Naive thymus-derived CD8-positive, alpha-beta T cell (primary cell): ENCODE data around the gene CCDC136. TPM values are rescaled to one million over a fixed set of nuclear protein-coding genes. Genes with fewer than 3 reads are reported as not detected.
A peak's percentile ranks its signal among the peaks of the same experiment; 100 is the strongest.

ENCODE experiments used
- ATAC-seq, 2 donors: fragments of 150-1000 bp; cut with Tn5 transposase in 1 of 2; sonication (Bioruptor Pico), chemical (Tn5 transposase) in 1 of 2; 1 replicate in 1 of 2; 2 replicates in 1 of 2; pipeline ENCODE4 v1.10.0; 2021; ENCODE audit warnings: mild to moderate bottlenecking in 2 of 2, moderate library complexity in 2 of 2
- POLR2A ChIA-PET: fragments of 350-600 bp; sonication (Branson Sonifier 250); formaldehyde crosslinking; loops from one replicate; lab custom pipeline; 2021; ENCODE audit warnings: antibody characterized with exemption; lab: Charles Lee
- DNase-seq, 10 donors: peaks; one replicate each; pipeline versions ENCODE4 v3.0.0 to v3.0.0-alpha.2; 2020 to 2022
- H3K27ac Mint-ChIP-seq, 10 donors: one replicate each; pipeline ENCODE4 v1.8.0; 2020 to 2022; ENCODE audit warnings: mild to moderate bottlenecking in 10 of 10, mixed read lengths in 10 of 10, moderate library complexity in 4 of 10, inconsistent platforms in 1 of 10
- H3K27me3 Mint-ChIP-seq, 5 donors: one replicate each; pipeline ENCODE4 v1.8.0; 2021 to 2022; ENCODE audit warnings: mixed read lengths in 5 of 5
- H3K36me3 Mint-ChIP-seq, 3 donors: one replicate each; pipeline ENCODE4 v1.8.0; 2020 to 2022; ENCODE audit warnings: mixed read lengths in 3 of 3, mild to moderate bottlenecking in 2 of 3, inconsistent platforms in 1 of 3
- H3K4me1 Mint-ChIP-seq, 4 donors: one replicate each; pipeline ENCODE4 v1.8.0; 2021 to 2022; ENCODE audit warnings: mixed read lengths in 4 of 4
- H3K4me3 Mint-ChIP-seq, 10 donors: one replicate each; pipeline ENCODE4 v1.8.0; 2020 to 2022; ENCODE audit warnings: mild to moderate bottlenecking in 10 of 10, mixed read lengths in 10 of 10, moderate library complexity in 6 of 10, inconsistent platforms in 1 of 10
- H3K9me3 Mint-ChIP-seq, 9 donors: one replicate each; pipeline ENCODE4 v1.8.0; 2020 to 2022; ENCODE audit warnings: mixed read lengths in 9 of 9, mild to moderate bottlenecking in 3 of 9, inconsistent platforms in 1 of 9, moderate library complexity in 1 of 9
- polyA plus RNA-seq, 3 donors: library from polyadenylated mRNA; unstranded; fragments of 300-500 nt; fragmentation: Illumina TruSeq; gene quantifications; one replicate each; pipeline ENCODE4 v1.2.3, GENCODE V29; 2021
- total RNA-seq, 8 experiments: library from RNA in 2 of 8; stranded (reverse) in 2 of 8; gene quantifications; one replicate each; pipeline ENCODE4 v1.2.3 and lab custom pipeline; 2021 to 2026

The CCDC136 gene
- total and polyA plus RNA-seq, 5 experiments from 2014 or later = 0.43 to 16.5 (median 3.4) TPM

DNA sequence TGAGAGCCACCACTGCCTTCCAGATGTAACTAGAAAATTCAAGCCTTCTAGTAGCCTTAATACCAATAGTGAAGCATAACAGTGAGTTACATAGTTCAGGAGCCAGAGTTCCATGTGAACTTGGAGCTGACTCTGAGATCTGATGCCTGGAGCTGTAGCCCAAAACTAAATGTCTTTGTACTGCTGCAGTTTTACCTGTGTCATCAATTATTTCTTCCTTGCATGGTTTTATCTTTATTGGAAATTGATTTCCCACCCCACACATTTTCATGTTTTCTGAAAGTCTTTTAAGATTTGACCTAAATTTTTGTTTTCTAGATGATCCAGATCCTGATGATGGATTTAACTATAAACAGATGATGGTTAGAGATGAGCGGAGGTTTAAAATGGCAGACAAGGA lies 33.2 kb upstream of the CCDC136 start:
- ATAC-seq = no peak
- Mint-ChIP-seq H3K36me3 (peaks cover 0 to 82% (median 15%) of the 10 kb centered on the region in 3 donors), H3K9me3 (no peaks in the 10 kb centered on the region), H3K4me3 (no peak overlapping the region), H3K27ac (peak overlapping the region in 2 of 10 donors; percentile 31 to 55), H3K4me1 (peaks cover 0 to 3% (median 0%) of the 10 kb centered on the region in 4 donors), H3K27me3 (no peaks in the 10 kb centered on the region)
- POLR2A ChIA-PET = no interaction called here
- no peak for DNase-seq

DNA sequence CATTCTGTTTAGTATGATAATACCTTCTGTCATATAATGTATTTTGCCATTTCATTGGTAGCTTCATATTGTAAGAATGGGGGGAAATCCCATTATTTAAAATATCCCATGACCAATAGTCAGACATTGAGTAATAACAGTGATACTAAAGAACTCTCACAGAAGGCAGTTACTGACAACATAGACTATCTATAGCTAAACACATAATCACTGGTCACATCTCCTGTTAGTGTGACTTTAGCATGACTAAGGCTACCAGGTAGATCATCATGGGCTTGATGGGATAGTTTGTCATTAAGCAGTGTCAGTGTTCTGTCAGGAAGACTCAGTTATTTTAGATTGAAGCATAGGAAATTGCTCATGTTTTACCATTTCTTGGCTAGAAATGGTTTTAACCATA lies 32.5 kb upstream of the CCDC136 start:
- no peak overlapping the region for H3K4me3 Mint-ChIP-seq
- POLR2A ChIA-PET = interaction anchor here (0.6 kb wide), 1 partner anchor 8 kb away, joined by 3 read pairs; no protein-coding TSS in a partner anchor
- H3K36me3 Mint-ChIP-seq = peaks cover 0 to 82% (median 10%) of the 10 kb centered on the region in 3 donors

DNA sequence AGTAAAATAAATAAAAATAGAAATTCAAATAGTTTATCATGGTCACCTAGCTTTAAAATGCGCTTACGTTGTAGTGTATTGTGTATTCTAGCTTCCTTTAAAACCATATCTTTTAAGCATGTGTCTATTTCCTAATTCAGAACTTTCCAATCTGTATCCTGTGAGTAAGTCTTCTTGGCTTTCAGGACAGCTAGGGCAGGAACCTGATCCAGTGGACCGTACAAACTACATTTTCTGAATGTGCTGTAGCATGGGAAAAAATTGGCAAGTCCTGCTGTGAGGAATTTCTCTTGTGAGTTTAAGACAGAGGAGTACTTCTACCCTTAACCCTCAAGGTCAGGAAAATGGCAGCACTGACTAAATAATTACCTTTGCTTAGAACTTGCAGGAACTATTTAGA lies 28.2 kb upstream of the CCDC136 start:
- H3K27me3 Mint-ChIP-seq = no peaks in the 10 kb centered on the region
- ATAC-seq = no peak
- H3K9me3 Mint-ChIP-seq = no peaks in the 10 kb centered on the region
- no peaks in the 10 kb centered on the region for H3K4me1 Mint-ChIP-seq
- DNase-seq = no peak
- POLR2A ChIA-PET = no interaction called here
- H3K36me3 Mint-ChIP-seq = peaks cover 0 to 90% (median 13%) of the 10 kb centered on the region in 3 donors
- H3K27ac Mint-ChIP-seq = no peak overlapping the region
- H3K4me3 Mint-ChIP-seq = no peak overlapping the region

More for the DNA sequence above, 32.5 kb upstream of the CCDC136 start:
- Mint-ChIP-seq H3K27ac (no peak overlapping the region), H3K27me3 (no peaks in the 10 kb centered on the region), H3K4me1 (peaks cover 0 to 3% (median 0%) of the 10 kb centered on the region in 4 donors), H3K9me3 (no peaks in the 10 kb centered on the region)
- DNase-seq (no peak), ATAC-seq (no peak)

DNA sequence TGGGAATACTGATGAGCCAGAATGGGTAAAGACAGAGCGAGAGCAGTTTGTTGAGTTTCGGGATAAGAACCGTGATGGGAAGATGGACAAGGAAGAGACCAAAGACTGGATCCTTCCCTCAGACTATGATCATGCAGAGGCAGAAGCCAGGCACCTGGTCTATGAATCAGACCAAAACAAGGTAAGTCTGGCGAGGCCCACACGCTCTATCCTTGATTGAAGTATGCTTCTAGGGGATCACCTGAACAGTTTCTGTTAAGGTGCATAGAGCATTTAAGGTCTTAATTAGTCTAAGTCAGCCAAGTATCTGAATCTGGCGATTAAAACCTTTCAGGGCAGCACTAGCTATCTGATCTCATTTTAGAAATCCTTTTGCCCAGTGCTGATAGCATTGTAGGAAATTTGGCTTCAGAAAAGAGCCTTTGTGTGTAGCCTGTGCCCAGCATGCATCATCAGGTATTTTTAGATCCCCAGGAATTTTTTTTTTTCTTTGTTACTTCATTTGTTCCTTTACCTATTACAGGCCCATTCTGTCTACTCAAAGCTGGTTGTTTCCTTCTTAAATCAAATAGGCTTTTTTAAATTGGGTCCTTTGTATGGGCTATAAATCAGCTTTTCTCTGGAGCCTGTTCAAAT lies 24.2 kb upstream of the CCDC136 start:
- Mint-ChIP-seq H3K27ac (peak overlapping the region in 1 of 10 donors; percentile 20), H3K36me3 (peaks cover 4 to 90% (median 24%) of the 10 kb centered on the region in 3 donors), H3K27me3 (no peaks in the 10 kb centered on the region), H3K4me1 (no peaks in the 10 kb centered on the region), H3K9me3 (no peaks in the 10 kb centered on the region), H3K4me3 (no peak overlapping the region)
- POLR2A ChIA-PET = interaction anchor here (0.8 kb wide), 1 partner anchor 22 kb away, joined by 4 read pairs; no protein-coding TSS in a partner anchor
- no peak for ATAC-seq
- no peak for DNase-seq

DNA sequence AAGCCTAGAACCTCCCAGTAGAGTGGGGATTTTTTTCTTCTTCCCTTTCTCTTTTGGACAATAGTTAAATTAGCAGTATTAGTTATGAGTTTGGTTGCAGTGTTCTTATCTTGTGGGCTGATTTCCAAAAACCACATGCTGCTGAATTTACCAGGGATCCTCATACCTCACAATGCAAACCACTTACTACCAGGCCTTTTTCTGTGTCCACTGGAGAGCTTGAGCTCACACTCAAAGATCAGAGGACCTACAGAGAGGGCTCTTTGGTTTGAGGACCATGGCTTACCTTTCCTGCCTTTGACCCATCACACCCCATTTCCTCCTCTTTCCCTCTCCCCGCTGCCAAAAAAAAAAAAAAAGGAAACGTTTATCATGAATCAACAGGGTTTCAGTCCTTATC lies 21.5 kb upstream of the CCDC136 start:
- Mint-ChIP-seq H3K9me3 (no peaks in the 10 kb centered on the region), H3K27me3 (no peaks in the 10 kb centered on the region), H3K4me3 (no peak overlapping the region), H3K27ac (no peak overlapping the region), H3K36me3 (peaks cover 4 to 80% (median 32%) of the 10 kb centered on the region in 3 donors), H3K4me1 (no peaks in the 10 kb centered on the region)
- no peak for DNase-seq
- POLR2A ChIA-PET = interaction anchor here (0.7 kb wide), 1 partner anchor 572 kb away, joined by 4 read pairs; no protein-coding TSS in a partner anchor
- no peak for ATAC-seq

DNA sequence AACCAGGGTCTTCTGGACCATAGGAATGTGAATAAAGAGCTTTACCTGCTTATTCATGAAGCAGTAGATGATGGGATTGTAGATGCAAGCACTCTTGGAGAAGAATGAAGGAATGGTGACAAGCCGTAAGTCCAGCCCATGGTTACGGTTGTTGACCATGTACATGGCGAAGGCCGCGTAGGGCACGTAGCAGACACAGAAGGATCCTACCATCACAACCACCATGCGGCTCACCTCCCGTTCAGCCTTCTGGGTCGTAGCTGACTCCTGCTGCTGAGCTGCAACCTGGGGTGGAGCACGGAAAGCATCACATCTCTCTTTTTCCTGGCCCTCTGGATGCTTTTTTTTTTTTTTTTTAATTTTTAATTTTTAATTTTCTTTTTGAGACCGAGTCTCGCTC lies 18.2 kb upstream of the CCDC136 start:
- no peak overlapping the region for H3K27ac Mint-ChIP-seq
- H3K36me3 Mint-ChIP-seq = peaks cover 16 to 49% (median 30%) of the 10 kb centered on the region in 3 donors
- H3K9me3 Mint-ChIP-seq = peaks cover 3 to 16% (median 10%) of the 10 kb centered on the region in 9 donors
- ATAC-seq (no peak), DNase-seq (no peak)
- H3K4me3 Mint-ChIP-seq = no peak overlapping the region
- no peaks in the 10 kb centered on the region for H3K4me1 Mint-ChIP-seq
- peaks cover 0 to 5% (median 0%) of the 10 kb centered on the region in 5 donors for H3K27me3 Mint-ChIP-seq
- POLR2A ChIA-PET = interaction anchor here (0.6 to 0.7 kb wide), 2 partner anchors 22 to 661 kb away, joined by 3 to 4 read pairs; no protein-coding TSS in a partner anchor

DNA sequence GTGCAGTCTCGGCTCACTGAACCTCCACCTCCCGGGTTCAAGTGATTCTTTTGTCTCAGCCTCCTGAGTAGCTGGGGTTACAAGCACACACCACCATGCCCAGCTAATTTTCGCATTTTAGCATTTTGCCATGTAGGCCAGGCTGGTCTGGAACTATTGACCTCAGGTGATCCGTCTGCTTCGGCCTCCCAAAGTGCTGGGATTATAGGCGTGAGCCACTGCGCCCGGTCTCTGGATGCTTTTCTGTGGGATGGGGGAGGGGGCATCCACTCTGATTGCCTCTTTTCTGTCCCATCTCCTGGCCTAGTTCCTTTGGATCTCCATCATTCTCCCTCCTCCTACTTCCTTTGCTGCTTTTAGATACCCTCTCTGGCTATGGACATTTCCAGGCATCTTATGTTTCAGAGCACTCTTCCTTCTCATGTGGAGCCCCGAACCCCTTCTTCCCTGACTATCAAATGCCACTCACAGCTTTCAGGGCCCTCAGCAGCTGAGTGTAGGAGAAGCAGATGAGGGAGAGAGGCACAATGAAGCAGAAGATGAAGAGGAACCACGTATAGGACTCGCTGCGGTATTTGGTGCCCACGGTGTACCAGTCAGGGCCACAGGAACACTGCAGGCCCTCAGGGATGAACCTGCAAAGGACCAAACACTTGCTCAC lies 17.6 kb upstream of the CCDC136 start:
- H3K9me3 Mint-ChIP-seq = peaks cover 3 to 16% (median 10%) of the 10 kb centered on the region in 9 donors
- H3K4me1 Mint-ChIP-seq = no peaks in the 10 kb centered on the region
- peaks cover 16 to 45% (median 27%) of the 10 kb centered on the region in 3 donors for H3K36me3 Mint-ChIP-seq
- ATAC-seq (no peak), DNase-seq (no peak)
- H3K27ac Mint-ChIP-seq = peak overlapping the region in 2 of 10 donors; percentile 3 to 40
- POLR2A ChIA-PET = interaction anchor here (0.7 kb wide), 1 partner anchor 23 kb away, joined by 4 read pairs; no protein-coding TSS in a partner anchor
- no peak overlapping the region for H3K4me3 Mint-ChIP-seq
- peaks cover 0 to 5% (median 0%) of the 10 kb centered on the region in 5 donors for H3K27me3 Mint-ChIP-seq

DNA sequence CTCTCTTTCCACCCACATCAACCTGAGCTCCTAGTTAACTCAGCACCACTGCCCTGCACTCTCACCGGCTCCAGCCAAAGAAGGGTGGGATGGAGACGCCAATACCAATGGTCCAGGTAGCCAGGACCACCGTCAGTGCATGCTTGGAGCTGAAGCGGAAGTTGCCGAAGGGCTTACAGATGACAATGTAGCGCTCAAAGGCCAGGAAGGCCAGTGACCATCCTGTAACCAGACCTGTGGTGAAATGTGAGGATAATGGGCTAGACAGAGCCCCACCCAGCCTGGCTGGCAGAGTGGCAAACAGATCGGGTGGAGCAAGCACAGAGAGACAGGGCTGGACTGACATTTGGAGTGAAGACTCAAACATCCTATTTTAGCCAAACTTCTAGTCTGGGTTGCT lies 16.8 kb upstream of the CCDC136 start:
- peak overlapping the region in 1 of 10 donors; percentile 40 for H3K27ac Mint-ChIP-seq
- no peak overlapping the region for H3K4me3 Mint-ChIP-seq
- H3K9me3 Mint-ChIP-seq = peaks cover 3 to 16% (median 10%) of the 10 kb centered on the region in 9 donors
- no peak for DNase-seq
- peaks cover 0 to 5% (median 0%) of the 10 kb centered on the region in 5 donors for H3K27me3 Mint-ChIP-seq
- ATAC-seq = no peak
- POLR2A ChIA-PET = no interaction called here
- H3K4me1 Mint-ChIP-seq = no peaks in the 10 kb centered on the region
- H3K36me3 Mint-ChIP-seq = peaks cover 13 to 37% (median 24%) of the 10 kb centered on the region in 3 donors

DNA sequence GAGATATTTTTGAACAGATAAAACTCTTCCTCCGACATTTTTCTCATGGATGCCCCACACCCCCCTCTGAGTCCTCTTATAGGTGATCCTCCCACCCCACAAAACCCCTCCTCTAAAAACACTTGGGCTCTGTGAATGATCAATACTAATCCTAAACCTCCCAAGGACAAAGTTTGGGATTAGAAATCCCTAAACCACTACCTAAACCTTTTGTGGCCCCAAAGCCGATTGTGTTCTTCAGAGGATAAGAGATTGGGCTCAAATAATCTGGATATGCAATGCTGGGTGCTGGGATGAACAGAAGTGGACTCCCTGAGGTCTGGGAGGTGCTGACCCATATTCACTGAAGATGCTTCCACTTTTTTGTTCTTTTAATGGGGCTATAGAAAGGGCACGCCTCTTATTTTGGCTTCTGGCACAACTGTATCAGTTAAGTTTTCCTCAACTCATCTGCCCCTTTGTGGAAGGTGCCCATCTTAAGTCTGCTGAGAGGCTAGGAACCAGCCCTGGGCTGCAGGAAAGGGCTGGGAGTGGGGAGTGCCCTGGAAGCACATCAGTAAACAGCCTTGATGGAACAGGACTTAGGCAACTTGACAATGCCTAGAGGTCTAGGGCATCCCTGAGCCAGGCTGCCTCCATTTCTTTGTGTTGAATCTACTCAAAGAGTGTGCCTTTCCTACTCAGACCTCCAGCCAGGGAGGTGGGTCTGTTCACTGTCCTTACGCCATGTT lies 15.9 kb upstream of the CCDC136 start, which contains the start of gene OPN1SW:
TSS of gene OPN1SW (minus strand) at position 51 of the 731 bp plus-strand sequence. CDS start at position 38, 13 bp downstream.
- ATAC-seq (no peak), DNase-seq (no peak)
- Mint-ChIP-seq H3K9me3 (peaks cover 3 to 16% (median 10%) of the 10 kb centered on the region in 9 donors), H3K4me3 (no peak within 1 kb of the TSS), H3K27ac (peak within 1 kb of the TSS in 1 of 10 donors; percentile 40), H3K27me3 (peaks cover 0 to 5% (median 0%) of the 10 kb centered on the region in 5 donors), H3K36me3 (peaks cover 13 to 28% (median 18%) of the 10 kb centered on the region in 3 donors), H3K4me1 (no peaks in the 10 kb centered on the region)
- POLR2A ChIA-PET = no interaction called here

DNA sequence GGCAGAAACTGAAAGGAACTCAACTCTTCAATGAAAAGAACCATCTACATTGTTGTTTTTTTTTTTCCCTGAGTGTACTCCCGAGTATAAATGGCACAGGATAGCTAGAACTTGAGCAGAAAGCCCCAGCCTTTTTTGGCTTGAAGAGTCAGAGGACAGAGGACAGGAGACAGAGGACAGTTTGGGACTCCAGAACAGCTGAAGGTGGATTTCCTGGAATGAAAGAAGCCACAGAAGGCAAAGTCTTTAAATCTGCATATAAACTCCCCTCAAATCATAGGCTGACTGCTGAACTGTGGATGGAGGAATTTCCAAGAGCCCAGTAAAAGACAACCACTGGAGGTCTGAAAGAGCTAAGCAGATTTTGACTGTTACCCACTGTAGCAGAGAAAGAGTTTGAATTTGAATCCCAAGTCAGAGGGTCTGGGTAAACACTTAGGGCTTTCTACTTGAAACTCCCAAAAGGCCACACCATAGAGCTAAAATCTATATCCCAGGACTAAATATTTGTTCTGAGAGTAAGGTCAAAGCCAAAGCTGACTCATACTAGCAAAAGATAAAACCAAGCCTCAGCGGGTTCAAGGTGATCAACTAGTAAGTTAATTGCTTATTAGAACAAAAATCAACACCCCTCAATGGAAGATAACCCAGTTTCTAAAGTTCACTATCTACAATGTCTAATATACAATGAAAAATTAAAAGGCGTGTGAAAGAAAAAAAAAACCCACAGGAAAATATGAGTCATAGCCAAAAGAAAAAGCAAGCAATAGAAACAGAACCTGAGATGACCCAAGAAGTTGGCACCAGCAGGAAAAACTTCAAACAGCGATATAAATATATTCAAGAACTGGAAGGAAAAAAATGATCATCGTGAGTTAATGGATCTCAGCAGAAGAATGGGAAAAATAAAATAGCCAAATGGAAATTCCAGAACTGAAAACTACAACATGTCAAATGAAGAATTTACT lies 14.3 kb upstream of the CCDC136 start:
- Mint-ChIP-seq H3K4me1 (no peaks in the 10 kb centered on the region), H3K9me3 (peaks cover 3 to 16% (median 10%) of the 10 kb centered on the region in 9 donors), H3K36me3 (peaks cover 12 to 13% (median 13%) of the 10 kb centered on the region in 3 donors), H3K4me3 (no peak overlapping the region), H3K27me3 (peaks cover 0 to 5% (median 0%) of the 10 kb centered on the region in 5 donors), H3K27ac (no peak overlapping the region)
- DNase-seq = no peak
- POLR2A ChIA-PET = no interaction called here
- ATAC-seq = no peak

DNA sequence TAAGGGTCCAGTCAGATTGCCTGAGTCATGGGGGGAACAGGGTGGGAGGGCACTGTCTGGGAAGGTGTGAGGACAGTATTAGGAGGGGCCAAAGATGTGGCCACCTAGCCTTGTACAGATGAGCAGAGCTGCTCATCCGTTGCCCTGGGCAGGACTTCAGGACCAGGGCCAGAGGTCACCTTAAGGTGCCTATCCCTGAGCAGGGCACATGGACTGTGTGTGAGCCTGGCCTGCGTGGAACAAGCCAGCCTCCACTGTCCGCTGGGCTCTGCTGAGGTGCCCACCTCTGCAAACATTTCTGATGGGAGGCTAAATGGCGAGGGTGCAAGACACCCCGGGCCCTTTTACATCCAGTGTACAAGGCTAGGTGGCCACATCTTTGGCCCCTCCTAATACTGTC lies 12.8 kb upstream of the CCDC136 start:
- no peaks in the 10 kb centered on the region for H3K4me1 Mint-ChIP-seq
- ATAC-seq (no peak), DNase-seq (no peak)
- H3K9me3 Mint-ChIP-seq = peaks cover 3 to 16% (median 10%) of the 10 kb centered on the region in 9 donors
- no peak overlapping the region for H3K27ac Mint-ChIP-seq
- no peak overlapping the region for H3K4me3 Mint-ChIP-seq
- POLR2A ChIA-PET = no interaction called here
- H3K27me3 Mint-ChIP-seq = peaks cover 0 to 5% (median 0%) of the 10 kb centered on the region in 5 donors
- H3K36me3 Mint-ChIP-seq = peaks cover 3 to 13% (median 8%) of the 10 kb centered on the region in 3 donors
